K562 (cell line): ENCODE data around the gene KCNQ4. TPM values are rescaled to one million over a fixed set of nuclear protein-coding genes. Genes with fewer than 3 reads are reported as not detected.

Experiments
- ATAC-seq: fragments of 200-7000 bp; cut with Tn5 transposase; 3 replicates; pipeline ENCODE4 v1.9.1; 2020; ENCODE audit warnings: moderate library complexity
- BruUV-seq: library from RNA; stranded (reverse); fragments of 400-500 nt; replicated peaks from 2 replicates; lab custom pipeline; 2021; lab: Mats Ljungman, UMichigan
- CTCF ChIA-PET: fragments of 300-600 bp; formaldehyde crosslinking; extraction: SDS; loops from one replicate; lab custom pipeline; 2021; ENCODE audit warnings: low intra/inter-chr PET ratio; lab: Yijun Ruan, JAX
- POLR2A ChIA-PET: fragments of 300-600, 350-650 bp; sonication (Branson Sonifier 250); formaldehyde crosslinking; extraction: SDS; loops from one replicate; lab custom pipeline; 2021; ENCODE audit warnings: antibody characterized with exemption, inconsistent platforms; lab: Yijun Ruan, JAX
- DNase-seq, 4 experiments: peaks; one replicate each; pipeline versions ENCODE4 v3.0.0 to v3.0.0-alpha.2; 2011 to 2018; ENCODE audit warnings: low spot score in 3 of 4, mixed read lengths in 3 of 4; ENCODE audit errors: extremely low read depth in 1 of 4
- FAIRE-seq: peaks from 2 replicates; lab custom pipeline; 2011; peaks lifted over from hg19 to GRCh38; lab: Jason Lieb, UNC
- H2AFZ ChIP-seq: 2 replicates; pipeline ENCODE4 v1.6.0; 2011; ENCODE audit warnings: low read depth, low read length, control low read depth, inconsistent platforms
- H3K27ac ChIP-seq: fragments of 200-600 bp; 3 replicates; pipeline ENCODE4 v1.8.0; 2011; ENCODE audit warnings: low read depth, mild to moderate bottlenecking, control low read depth, inconsistent platforms, low read length, moderate library complexity, mixed read lengths; ENCODE audit errors: extremely low read depth
- H3K27me3 ChIP-seq, 2 experiments: fragments of 300-600 bp in 1 of 2; 2 replicates in 1 of 2; 3 replicates in 1 of 2; pipeline versions ENCODE4 v1.6.0 to v1.8.0; 2011; ENCODE audit warnings: inconsistent platforms in 2 of 2, low read length in 2 of 2, mild to moderate bottlenecking in 1 of 2, mixed read lengths in 1 of 2, moderate library complexity in 1 of 2; ENCODE audit not compliant: control insufficient read depth in 2 of 2, insufficient read depth in 2 of 2
- H3K36me3 ChIP-seq: fragments of 300-600 bp; 3 replicates; pipeline ENCODE4 v1.8.0; 2011; ENCODE audit warnings: mild to moderate bottlenecking, low read length, inconsistent platforms; ENCODE audit not compliant: control insufficient read depth, insufficient read depth
- H3K4me1 ChIP-seq, 2 experiments: fragments of 200-600 bp in 1 of 2; replicated peaks in 1 of 2; 2 replicates in 1 of 2; 3 replicates in 1 of 2; pipeline versions ENCODE4 v1.5.1 to v1.8.0; 2011; ENCODE audit warnings: inconsistent platforms in 2 of 2, low read length in 2 of 2, mild to moderate bottlenecking in 1 of 2, mixed read lengths in 1 of 2, moderate library complexity in 1 of 2; ENCODE audit not compliant: control insufficient read depth in 2 of 2, insufficient read depth in 2 of 2
- H3K4me2 ChIP-seq: 2 replicates; pipeline ENCODE4 v1.6.1; 2011; ENCODE audit warnings: low read length, control low read depth, inconsistent platforms, mixed read lengths; ENCODE audit not compliant: insufficient read depth
- H3K4me3 ChIP-seq: fragments of 200-600 bp; sonication (generic), shearing (Covaris generic); 2 replicates; pipeline ENCODE4 v1.5.1; 2016; ENCODE audit warnings: control low read depth, inconsistent platforms
- H3K79me2 ChIP-seq: fragments of 200-600 bp; 3 replicates; pipeline ENCODE4 v1.8.0; 2011; ENCODE audit warnings: low read length, inconsistent platforms; ENCODE audit not compliant: control insufficient read depth, insufficient read depth
- H3K9ac ChIP-seq, 2 experiments: 2 replicates each; pipeline versions ENCODE4 v1.6.0 to v1.6.1; 2011; ENCODE audit warnings: low read depth in 2 of 2, low read length in 2 of 2, control low read depth in 1 of 2, inconsistent platforms in 1 of 2, mild to moderate bottlenecking in 1 of 2, mixed read lengths in 1 of 2; ENCODE audit not compliant: insufficient read depth in 1 of 2
- H3K9me1 ChIP-seq: one replicate; pipeline ENCODE4 v1.6.0; 2011; ENCODE audit warnings: inconsistent platforms, mild to moderate bottlenecking, low read length, moderate library complexity; ENCODE audit not compliant: control insufficient read depth, insufficient read depth
- H3K9me3 ChIP-seq: replicated peaks from 2 replicates; pipeline ENCODE4 v1.5.1; 2011; ENCODE audit warnings: low read depth, low read length, inconsistent platforms; ENCODE audit not compliant: control insufficient read depth, insufficient read depth
- H4K20me1 ChIP-seq: replicated peaks from 2 replicates; pipeline ENCODE4 v1.6.1; 2011; ENCODE audit warnings: low read length, inconsistent platforms, mixed read lengths; ENCODE audit not compliant: control insufficient read depth, insufficient read depth
- ADNP ChIP-seq: fragments of 200-800 bp; sonication (Bioruptor generic); IDR thresholded peaks from 2 replicates; pipeline ENCODE4 v1.6.1; 2016; ENCODE audit warnings: missing genetic modification characterization, missing compliant biosample characterization
- BCOR ChIP-seq: fragments of 450-650 bp; IDR thresholded peaks from 2 replicates; pipeline ENCODE4 v1.6.1; 2016
- COPS2 ChIP-seq: fragments of 450-650 bp; conservative IDR thresholded peaks from 2 replicates; pipeline ENCODE4 v1.6.1; 2016; ENCODE audit warnings: mild to moderate bottlenecking, moderate library complexity
- ELF1 ChIP-seq: fragments of 200-800 bp; sonication (Bioruptor generic); IDR thresholded peaks from 2 replicates; pipeline ENCODE4 v1.6.1; 2016; ENCODE audit warnings: missing genetic modification characterization, missing compliant biosample characterization
- LARP7 ChIP-seq: fragments of 450-650 bp; IDR thresholded peaks from 2 replicates; pipeline ENCODE4 v1.6.1; 2016
- NR2C2 ChIP-seq, 2 experiments: fragments of 200-800 bp in 1 of 2; sonication (Bioruptor generic) in 1 of 2; sonication (generic) in 1 of 2; formaldehyde crosslinking in 1 of 2; IDR thresholded peaks; 2 replicates each; pipeline versions ENCODE4 v1.6.1 to v1.8.0; 2016 to 2022; ENCODE audit warnings: mild to moderate bottlenecking in 1 of 2, missing compliant biosample characterization in 1 of 2, missing genetic modification characterization in 1 of 2, missing genetic modification reagents in 1 of 2
- TBL1XR1 ChIP-seq, 2 experiments: IDR thresholded peaks; 2 replicates each; pipeline ENCODE4 v1.6.1; 2012; ENCODE audit warnings: improper control_type of control experiment in 2 of 2, low read length in 2 of 2, mild to moderate bottlenecking in 1 of 2
- TEAD2 ChIP-seq: fragments of 450-650 bp; IDR thresholded peaks from 2 replicates; pipeline ENCODE4 v1.6.1; 2016; ENCODE audit warnings: missing genetic modification characterization, control low read depth, missing compliant biosample characterization
- ZNF507 ChIP-seq: conservative IDR thresholded peaks from 2 replicates; pipeline ENCODE4 v1.6.1; 2017; ENCODE audit warnings: missing genetic modification characterization, missing compliant biosample characterization
- ZNF830 ChIP-seq: fragments of 250-450 bp; sonication (Bioruptor Pico); IDR thresholded peaks from 2 replicates; pipeline ENCODE4 v1.5.0; 2021; ENCODE audit warnings: mild to moderate bottlenecking
- WGBS: fragments of 100-300 bp; shearing (Covaris generic); methylation state at CpG from one replicate; pipeline ENCODE4 v1.1.6; 2016; ENCODE audit warnings: low coverage, mixed read lengths; ENCODE audit not compliant: insufficient coverage; ENCODE audit errors: missing lambda C conversion rate; 5-methylcytosine and 5-hydroxymethylcytosine counted together
- in situ Hi-C: fragments of 300-500 bp; cut with MboI; formaldehyde crosslinking; loops from 4 replicates; pipeline ENCODE4 v1.15.0; 2018; ENCODE audit warnings: inconsistent platforms, mixed read lengths
- intact Hi-C: fragments of 100-400 bp; cut with micrococcal nuclease; formaldehyde crosslinking; loops from 2 replicates; pipeline ENCODE4 v1.14.2; 2022
- polyA plus RNA-seq, 8 experiments: library from polyadenylated mRNA; depleted of rRNA in 4 of 8; stranded (reverse) in 5 of 8; unstranded in 3 of 8; fragments of >200 nt; fragmentation: Nextera tagmentation in 2 of 8; fragmentation: Illumina TruSeq in 1 of 8; extraction: Ambion mirVana in 2 of 8; extraction: Trizol in 1 of 8; gene quantifications; 2 replicates each; pipeline versions ENCODE4 v1.2.1 to v1.2.3, GENCODE V29; 2011 to 2014; ENCODE audit warnings: inconsistent platforms in 1 of 8, missing spikeins in 1 of 8
- total RNA-seq, 7 experiments: library from RNA; depleted of rRNA in 6 of 7; stranded (reverse); fragments of >200 nt in 6 of 7; fragmentation: Illumina TruSeq in 2 of 7; extraction: Trizol in 2 of 7; gene quantifications; 2 replicates each; pipeline versions ENCODE4 v1.2.1 to v1.2.3, GENCODE V29; 2011 to 2021; ENCODE audit warnings: low replicate concordance in 1 of 7
- TF ChIP-seq, protein P1 (sequence below): sonication (generic); formaldehyde crosslinking; IDR thresholded peaks from 2 replicates; pipeline ENCODE4 v1.8.0; 2022; ENCODE audit warnings: missing genetic modification reagents, mild to moderate bottlenecking, borderline replicate concordance
- TF ChIP-seq, protein P2 (sequence below): fragments of 250-450 bp; sonication (Bioruptor Pico); IDR thresholded peaks from 2 replicates; pipeline ENCODE4 v1.5.0; 2022; ENCODE audit warnings: mild to moderate bottlenecking
- TF ChIP-seq, protein P3 (sequence below): fragments of 450-650 bp; IDR thresholded peaks from 2 replicates; pipeline ENCODE4 v1.6.1; 2016; ENCODE audit warnings: low read depth, mild to moderate bottlenecking, moderate library complexity
- TF ChIP-seq, protein P4 (sequence below): fragments of 250-450 bp; sonication (Bioruptor Pico); IDR thresholded peaks from 2 replicates; pipeline ENCODE4 v1.8.0; 2022; ENCODE audit warnings: moderate library complexity, mild to moderate bottlenecking, inconsistent platforms

Gene KCNQ4
- total and polyA plus RNA-seq, 9 of the 15 experiments (the other 6 are each of a cell fraction or from before 2014, with no cell fraction given), result 0.07 to 4.1 (median 0.79) TPM

DNA sequence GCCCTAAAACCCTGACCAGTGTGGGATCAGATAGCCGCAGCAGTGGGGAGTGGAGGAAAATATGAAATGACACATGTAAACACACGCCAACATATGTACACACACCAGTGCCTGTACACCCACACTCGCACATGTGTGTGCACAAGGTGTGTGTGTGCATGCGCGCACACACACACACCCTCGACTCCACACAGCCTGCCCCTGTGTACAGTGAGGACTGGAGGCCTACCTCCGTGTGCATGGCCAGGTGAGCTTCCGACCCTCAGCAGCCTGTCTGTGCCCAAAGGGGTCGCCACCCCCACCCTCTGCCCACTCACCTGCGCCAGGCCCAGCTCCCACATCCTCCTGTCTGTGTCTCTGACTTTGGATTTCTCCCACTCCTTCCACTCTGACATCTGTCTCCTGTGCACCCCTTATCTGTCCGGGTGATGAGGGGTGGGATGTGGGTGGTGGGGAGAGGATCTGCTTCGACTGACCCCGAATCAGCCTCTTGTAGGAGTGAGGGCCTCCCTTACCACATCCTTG is 46.9 kb downstream of the KCNQ4 start (continued):
- no peak for TF ChIP-seq ZNF507 (tag)
- TF ChIP-seq, all 486 proteins: peak for 0

DNA sequence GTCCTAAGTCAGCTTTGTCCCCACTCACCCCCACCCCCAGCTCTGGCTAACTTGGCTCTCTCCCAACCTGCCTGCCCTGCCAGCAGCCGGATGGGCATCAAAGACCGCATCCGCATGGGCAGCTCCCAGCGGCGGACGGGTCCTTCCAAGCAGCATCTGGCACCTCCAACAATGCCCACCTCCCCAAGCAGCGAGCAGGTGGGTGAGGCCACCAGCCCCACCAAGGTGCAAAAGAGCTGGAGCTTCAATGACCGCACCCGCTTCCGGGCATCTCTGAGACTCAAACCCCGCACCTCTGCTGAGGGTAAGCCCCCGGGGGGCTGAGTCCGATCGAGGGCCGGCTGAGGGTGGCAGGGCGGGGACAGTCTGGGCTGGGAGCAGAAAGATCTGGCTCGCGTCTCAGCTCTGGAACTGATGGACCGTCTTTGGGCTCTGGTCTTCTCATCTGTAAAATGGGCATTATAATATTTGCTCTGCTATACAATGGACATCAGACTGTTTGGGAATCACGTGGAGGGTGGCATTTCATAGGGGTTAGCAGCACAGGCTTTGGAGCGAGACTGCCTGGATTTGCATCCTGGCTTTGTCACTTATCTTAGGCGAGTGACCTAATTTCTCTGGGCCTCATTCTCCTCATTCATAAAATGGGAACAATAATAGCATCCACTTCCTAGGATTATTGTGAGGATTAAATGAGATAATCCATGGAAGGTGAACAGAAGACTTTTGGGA is 47.6 kb downstream of the KCNQ4 start:
- WGBS, result 72% methylated on average over 22 of the region's 22 CpGs
- TF ChIP-seq, protein P1, sequence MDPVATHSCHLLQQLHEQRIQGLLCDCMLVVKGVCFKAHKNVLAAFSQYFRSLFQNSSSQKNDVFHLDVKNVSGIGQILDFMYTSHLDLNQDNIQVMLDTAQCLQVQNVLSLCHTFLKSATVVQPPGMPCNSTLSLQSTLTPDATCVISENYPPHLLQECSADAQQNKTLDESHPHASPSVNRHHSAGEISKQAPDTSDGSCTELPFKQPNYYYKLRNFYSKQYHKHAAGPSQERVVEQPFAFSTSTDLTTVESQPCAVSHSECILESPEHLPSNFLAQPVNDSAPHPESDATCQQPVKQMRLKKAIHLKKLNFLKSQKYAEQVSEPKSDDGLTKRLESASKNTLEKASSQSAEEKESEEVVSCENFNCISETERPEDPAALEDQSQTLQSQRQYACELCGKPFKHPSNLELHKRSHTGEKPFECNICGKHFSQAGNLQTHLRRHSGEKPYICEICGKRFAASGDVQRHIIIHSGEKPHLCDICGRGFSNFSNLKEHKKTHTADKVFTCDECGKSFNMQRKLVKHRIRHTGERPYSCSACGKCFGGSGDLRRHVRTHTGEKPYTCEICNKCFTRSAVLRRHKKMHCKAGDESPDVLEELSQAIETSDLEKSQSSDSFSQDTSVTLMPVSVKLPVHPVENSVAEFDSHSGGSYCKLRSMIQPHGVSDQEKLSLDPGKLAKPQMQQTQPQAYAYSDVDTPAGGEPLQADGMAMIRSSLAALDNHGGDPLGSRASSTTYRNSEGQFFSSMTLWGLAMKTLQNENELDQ, result no peak
- no peak for TF ChIP-seq LARP7
- peak; percentile 70 for TF ChIP-seq ADNP (tag)
- no peak for TF ChIP-seq TBL1XR1 (IDR thresholded peaks at IDR 0.05; ENCODE audit: low read length in 2 of 2)
- TF ChIP-seq, protein P2, sequence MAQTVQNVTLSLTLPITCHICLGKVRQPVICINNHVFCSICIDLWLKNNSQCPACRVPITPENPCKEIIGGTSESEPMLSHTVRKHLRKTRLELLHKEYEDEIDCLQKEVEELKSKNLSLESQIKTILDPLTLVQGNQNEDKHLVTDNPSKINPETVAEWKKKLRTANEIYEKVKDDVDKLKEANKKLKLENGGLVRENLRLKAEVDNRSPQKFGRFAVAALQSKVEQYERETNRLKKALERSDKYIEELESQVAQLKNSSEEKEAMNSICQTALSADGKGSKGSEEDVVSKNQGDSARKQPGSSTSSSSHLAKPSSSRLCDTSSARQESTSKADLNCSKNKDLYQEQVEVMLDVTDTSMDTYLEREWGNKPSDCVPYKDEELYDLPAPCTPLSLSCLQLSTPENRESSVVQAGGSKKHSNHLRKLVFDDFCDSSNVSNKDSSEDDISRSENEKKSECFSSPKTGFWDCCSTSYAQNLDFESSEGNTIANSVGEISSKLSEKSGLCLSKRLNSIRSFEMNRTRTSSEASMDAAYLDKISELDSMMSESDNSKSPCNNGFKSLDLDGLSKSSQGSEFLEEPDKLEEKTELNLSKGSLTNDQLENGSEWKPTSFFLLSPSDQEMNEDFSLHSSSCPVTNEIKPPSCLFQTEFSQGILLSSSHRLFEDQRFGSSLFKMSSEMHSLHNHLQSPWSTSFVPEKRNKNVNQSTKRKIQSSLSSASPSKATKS (CRISPR knock-in tag), result no peak
- TF ChIP-seq, protein P3, sequence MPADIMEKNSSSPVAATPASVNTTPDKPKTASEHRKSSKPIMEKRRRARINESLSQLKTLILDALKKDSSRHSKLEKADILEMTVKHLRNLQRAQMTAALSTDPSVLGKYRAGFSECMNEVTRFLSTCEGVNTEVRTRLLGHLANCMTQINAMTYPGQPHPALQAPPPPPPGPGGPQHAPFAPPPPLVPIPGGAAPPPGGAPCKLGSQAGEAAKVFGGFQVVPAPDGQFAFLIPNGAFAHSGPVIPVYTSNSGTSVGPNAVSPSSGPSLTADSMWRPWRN, result no peak
- no peak for TF ChIP-seq NR2C2 (CRISPR knock-in tag; IDR thresholded peaks at IDR 0.05)
- no peak for TF ChIP-seq NR2C2 (tag; IDR thresholded peaks at IDR 0.05)
- no peak for TF ChIP-seq ELF1 (tag)
- no peak for TF ChIP-seq ZNF830 (CRISPR knock-in tag)
- TF ChIP-seq COPS2, result no peak
- TF ChIP-seq, protein P4, sequence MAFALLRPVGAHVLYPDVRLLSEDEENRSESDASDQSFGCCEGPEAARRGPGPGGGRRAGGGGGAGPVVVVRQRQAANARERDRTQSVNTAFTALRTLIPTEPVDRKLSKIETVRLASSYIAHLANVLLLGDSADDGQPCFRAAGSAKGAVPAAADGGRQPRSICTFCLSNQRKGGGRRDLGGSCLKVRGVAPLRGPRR (CRISPR knock-in tag), result no peak
- TF ChIP-seq BCOR, result peak; percentile 64; the same call in 1 of the 2 replicates
- no peak for TF ChIP-seq TEAD2

More for the DNA sequence above, 47.6 kb downstream of the KCNQ4 start:
- POLR2A ChIA-PET, result interaction anchor here (0.6 to 2.3 kb wide), 4 partner anchors 10 to 1062 kb away, joined by 3 to 12 read pairs (median 4); no protein-coding TSS in a partner anchor
- Histone ChIP-seq H4K20me1 (no peaks in the 10 kb centered on the region), H3K27ac (no peak overlapping the region), H3K27me3 (no peaks in the 10 kb centered on the region), H3K9me3 (no peaks in the 10 kb centered on the region), H3K9me1 (peaks cover 3% of the 10 kb centered on the region), H3K36me3 (no peaks in the 10 kb centered on the region), H2AFZ (no peak overlapping the region), H3K4me2 (no peak overlapping the region), H3K4me3 (no peak overlapping the region), H3K4me1 (peaks cover 7 to 25% of the 10 kb centered on the region in 2 experiments; a peak in 4 of 5 replicates), H3K9ac (no peak overlapping the region), H3K79me2 (no peaks in the 10 kb centered on the region)
- in situ Hi-C loops, result no loop called here
- FAIRE-seq (no peak), DNase-seq (no peak), ATAC-seq (no peak)
- BruUV-seq, result no TSS peak
- intact Hi-C loops, result no loop called here
- CTCF ChIA-PET, result no interaction called here
